GM18517 (cell line): ENCODE data around the gene MPPE1.
"Not testable (repeated sequence)": the region's sequence is repeated elsewhere in the genome, so short reads cannot be mapped to it uniquely, and the experiment has no call there.

Experiments used
- ATAC-seq: cut with Tn5 transposase; IDR thresholded peaks from one replicate; pipeline ENCODE4 v1.9.1; 2021; ENCODE audit warnings: mild to moderate bottlenecking, moderate library complexity; ENCODE audit not compliant: unreplicated experiment

Gene MPPE1

DNA sequence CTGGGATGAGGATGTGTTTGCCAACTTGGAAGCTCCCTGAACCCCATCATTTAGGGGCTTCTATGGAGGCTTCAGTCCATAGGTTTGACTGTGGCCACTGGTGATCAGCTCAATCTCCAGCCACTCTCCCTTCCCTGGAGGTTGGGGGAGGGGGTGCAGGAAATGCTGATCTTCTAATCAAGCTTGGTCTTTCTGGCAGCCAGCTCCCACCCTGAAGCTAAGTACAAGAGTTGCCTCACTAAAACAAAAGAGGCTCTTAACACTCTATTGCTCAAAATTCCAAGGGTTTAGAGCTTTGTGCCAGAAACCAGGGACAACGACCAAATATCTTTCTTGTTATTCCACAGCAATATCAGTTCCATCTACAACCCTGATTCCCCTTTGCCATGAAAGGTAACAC, 19.4 kb upstream of the MPPE1 start:
- ATAC-seq, result no peak

DNA sequence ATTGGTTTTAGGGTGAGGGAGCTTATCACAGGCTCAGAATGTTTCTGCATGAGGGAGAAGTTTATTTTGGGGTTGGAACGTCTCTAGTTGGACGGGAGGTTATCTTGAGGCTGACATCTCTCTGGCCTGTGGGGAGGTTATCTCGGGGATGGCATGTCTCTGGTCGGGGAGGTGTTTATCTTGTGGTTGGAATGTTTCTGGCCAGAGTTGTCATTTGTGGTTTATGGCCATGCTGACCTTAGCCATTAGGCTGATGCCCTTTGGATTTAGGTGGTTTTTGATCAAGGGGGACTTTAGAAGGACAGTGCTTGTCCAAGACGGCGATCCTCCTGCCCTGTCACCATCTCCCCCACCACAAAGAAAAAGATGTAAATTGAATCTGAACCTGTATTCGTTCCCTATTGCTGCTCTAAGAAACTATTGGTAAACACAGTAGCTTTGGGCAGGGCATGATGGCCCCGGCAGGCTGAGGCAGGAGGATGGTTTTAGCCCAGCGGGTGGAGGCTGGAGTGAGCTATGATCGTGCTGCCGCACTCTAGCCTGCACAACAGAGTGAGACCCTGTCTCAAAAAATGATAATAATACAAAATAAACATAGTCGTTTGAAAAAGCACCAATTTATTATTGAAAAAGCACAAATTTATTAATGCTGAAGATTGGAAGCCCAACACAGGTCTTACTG, 17.8 kb upstream of the MPPE1 start:
- no peak for ATAC-seq

DNA sequence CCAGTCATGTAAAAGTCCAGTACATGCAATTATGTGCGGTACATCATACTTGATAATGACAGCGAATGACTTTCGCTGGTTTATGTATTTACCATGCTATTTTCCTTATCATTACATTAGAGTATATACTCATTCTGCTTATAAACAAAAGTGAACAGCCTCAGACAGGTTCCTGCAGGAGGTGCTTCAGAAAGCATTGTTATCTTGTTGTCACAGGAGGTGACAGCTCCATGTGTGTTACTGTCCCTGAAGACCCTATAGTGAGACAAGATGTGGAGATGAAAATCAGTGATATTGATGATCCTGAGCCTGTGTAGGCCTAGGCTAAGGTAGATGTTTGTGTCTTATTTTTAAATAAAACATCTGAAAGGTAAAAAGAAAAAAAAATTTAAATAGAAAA, 15.3 kb upstream of the MPPE1 start:
- no peak for ATAC-seq

DNA sequence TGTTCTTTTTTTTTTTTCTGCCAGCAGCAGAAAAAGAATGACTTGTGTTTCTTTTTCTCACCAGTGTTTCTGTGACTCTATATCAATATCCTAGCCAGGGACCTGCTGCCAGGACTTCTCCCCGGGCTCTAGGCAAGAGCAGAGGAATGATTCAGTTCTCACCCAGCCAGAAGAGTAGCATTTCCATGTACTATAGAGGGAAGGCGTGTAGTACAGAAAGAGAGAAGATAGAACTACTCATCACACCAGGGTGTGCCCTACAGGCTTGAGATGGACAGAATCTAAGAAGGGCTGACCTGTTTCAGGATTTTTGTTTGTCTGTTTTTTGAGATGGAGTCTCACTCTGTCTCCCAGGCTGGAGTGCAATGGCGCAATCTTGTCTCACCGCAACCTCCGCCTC, 11.4 kb upstream of the MPPE1 start:
- ATAC-seq, result not testable (repeated sequence)

DNA sequence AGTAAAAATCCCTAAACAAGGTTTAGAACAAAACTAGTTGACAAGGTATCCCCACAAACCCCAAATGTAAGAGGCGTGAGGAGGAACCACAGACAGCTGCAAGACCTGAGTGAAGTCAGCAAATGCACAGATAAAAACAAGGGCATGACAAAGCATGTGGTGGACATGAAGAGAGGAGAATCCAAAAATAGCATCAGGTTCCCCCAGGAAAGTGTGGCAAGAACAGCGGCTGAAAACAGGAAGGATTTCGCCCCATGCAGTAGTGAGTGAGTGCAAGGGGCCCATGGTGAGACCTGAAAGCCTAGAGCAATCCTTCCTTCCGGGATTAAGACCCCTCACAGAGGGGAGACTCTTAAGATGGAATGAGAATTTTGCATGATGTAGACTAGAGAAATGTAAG, 8.8 kb upstream of the MPPE1 start:
- not testable (repeated sequence) for ATAC-seq

DNA sequence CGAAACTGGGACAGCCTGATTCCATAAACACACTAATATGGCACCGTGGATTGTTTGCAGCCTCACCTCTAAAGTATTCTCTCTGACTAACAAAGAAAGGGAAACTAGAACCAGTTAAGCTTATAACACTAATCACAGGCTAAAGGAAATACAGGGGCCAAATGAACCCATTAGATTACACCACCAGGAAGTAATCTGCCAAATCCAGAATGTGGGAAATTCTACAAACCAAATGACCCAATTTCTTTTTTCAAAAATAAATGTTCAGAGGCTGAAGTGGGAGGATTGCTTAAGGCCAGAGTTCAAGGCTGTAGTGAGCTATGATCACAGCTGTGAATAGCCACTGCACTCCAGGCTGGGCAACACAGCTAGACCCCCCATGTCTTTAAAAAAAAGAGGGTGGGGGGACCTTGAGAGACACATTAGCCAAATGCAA, 1.5 kb upstream of the MPPE1 start:
- ATAC-seq, result no peak

DNA sequence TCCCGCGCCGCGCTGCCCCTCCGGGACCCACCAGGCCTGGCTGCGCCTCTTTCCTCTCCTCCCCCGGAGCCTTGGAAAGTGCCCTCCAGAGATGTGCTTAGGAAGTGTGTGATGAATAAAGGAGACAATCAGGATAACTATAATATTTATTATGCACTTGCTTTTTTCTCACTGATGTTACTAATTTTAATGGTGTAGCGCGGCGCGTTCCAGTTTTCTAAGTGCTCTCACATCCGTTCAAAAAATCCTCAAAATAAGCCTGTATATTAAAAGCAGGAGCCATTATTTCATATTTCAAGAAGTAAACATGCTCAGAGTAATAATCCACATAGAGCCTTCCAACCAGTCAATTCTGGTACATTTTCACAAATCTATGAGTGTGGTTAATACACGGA, 941 bp upstream of the MPPE1 start:
- no peak for ATAC-seq

DNA sequence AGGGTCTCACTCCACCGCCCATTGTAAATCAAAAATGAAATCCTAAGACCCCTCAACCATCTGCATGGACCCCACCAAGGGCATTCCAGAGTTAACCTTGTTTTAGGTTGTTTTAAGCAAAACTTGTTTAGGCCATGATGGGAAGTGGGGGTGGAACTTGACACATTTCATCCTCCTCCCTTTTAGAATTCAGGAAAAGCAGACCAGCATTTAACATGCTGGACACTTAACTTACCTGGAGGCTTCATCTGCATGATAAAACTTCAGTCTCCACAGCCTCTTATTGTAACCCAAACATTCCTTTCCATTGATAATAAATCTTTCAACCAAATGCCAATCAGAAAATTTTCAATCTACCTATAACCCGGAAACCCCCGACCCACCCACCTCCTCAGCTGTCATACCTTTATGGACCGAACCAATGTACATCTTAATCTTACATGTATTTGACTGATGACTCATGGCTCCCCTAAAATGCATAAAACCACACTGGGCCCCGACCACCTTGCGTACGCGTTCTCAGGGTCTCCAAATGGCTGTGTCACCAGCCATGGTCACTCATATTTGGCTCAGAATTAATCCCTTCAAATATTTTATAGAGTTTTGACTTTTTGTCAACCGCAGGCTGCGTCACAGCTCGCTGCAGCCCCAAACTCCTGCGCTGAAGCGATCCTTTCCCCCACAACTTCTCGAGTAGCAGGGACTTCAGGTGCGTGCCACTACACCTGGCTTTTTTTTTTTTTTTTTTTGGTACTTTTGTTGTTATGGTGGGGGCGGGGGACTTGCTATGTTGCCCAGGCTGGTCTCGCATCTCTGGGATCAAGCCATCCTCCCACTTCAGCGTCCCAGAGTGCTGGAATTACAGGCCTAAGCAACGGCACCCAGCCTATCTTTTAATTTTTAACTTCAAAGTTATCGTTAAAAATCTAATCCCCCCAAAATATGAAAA, 917 bp downstream of the MPPE1 start:
- ATAC-seq, result no peak

DNA sequence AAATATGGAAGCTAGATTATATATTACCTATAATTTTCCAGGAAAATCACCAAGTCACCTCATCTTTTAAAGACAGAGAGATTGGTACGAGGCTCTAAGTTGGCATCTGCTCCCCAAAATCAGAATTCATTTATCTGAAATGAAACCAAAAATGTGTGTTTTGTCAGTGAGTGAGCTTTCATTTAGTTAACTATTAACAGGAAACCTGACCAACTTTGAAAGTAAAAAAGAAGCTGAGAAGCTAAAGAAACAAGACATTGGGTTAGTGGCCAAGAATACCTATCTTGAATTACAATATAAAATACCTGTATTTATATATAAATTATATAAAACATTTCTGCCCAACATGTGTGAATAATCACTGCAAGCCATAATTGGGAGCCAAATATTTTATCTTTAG, 1.9 kb downstream of the MPPE1 start:
- no peak for ATAC-seq

DNA sequence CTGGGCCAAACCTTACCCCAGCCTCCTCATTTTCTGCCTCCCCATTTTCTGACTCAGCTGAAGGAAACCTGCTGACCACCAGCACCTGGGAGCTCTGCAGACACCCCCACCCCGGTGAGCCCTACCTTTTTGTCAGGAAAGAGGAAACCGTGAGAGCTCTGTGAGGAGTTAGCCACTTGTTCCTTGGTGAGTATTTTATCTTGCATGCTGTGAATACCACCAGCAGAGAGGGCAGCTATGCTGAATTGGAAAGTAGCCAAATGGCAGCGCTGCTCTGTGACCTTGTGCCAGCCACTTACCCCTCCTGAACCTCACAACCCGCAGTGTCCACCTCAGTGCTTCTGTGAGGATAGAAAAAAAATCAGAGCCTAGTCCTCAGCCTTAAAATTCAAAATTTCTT, 2.5 kb downstream of the MPPE1 start:
- no peak for ATAC-seq

DNA sequence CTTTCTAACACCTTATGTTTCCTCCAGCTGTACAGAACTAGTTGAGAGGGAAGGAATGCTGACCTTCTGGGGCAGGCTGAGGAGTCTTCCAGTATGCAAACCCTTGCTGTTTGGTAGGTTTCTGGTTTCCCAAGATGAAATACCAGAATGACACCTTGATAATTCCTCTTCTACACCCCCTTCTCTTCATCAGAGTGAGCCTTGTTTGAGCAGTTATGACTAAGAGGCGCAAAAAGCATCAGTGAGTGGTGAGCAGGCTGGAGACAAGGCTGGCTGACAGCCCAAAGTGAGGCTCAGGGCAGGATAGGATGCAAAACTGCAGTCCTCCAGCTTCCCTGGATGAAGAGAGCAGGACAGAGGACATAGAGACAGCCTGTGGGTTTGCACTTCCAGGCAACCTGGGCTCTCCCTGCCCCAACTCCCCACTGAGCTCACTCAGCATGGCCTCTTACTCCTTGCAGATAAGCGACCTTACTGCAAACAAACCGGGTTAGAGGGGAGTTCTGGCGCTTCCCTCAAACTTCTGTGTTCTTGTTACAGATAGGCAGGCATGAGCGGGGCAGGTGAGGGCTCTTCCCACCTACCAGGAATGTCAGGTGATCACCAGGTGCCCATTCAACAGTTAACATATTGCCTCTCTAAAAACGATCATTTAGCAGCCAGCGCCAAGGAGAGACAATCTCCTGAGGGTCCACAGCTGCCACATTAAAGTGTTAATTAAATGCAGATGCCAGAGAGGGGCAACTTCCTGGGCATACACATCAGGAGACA, 5.4 kb downstream of the MPPE1 start:
- no peak for ATAC-seq

DNA sequence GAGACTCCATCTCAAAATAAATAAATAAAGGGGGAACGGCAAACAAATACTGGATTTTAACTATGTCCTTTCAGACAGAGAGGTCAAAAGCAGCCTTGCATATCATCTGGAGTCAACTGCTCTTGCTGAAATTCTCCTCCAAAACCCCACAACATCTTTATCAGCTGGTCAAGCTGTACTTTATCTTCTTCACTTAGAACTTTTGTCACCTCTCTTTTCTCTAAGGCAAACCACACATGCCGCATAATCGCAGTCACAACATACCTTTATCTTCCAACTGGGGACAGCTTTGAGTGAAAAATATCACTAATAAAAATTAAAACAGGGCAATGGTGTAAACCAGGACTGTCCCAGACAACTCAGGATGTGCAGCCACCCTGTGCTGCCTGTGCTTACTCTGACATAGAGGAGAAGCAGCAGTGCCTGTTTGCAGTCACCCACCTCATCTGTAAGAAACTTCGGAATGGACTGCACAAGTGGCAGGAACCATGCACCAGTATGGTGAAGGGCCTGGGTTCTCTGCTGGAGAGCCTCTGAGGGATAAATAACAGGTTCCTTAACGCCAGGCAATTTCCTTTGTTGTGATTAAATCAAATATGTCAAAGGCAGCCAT, 6.2 kb downstream of the MPPE1 start:
- no peak for ATAC-seq

DNA sequence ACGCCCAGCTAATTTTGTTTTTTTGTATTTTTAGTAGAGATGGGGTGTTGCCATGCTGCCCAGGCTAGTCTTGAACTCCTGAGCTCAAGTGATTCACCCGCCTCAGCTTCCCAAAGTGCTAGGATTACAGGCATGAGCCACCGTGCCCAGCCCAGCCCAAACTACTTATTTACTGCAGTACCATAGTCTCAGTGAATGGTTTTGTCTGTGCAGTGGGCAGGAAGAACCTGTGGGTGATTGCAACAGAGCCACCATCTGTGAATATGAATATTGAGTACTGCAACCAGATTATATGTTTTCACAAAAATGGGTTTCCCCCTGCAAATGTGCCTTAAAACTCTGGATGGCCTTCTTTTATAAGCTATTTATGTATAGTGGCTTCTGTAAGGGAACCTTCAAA, 9.1 kb downstream of the MPPE1 start:
- no peak for ATAC-seq

DNA sequence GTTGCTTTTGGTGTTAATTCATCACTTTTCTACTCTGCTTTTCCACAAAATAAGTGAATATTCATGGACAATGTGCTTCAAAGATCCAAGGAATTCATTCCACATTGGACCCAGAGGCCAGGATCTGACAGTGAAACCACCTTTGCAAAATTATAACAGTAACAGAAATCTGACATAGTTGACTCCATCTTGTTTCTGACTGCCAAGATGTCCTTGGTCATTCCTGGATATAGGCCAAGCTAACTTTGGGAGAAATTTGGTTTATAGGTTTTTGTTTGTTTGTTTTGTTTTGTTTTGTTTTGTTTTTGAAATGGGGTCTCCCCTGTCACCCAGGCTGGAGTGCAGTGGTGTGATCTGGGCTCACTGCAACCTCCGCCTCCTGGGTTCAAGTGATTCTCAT, 10.3 kb downstream of the MPPE1 start:
- no peak for ATAC-seq

DNA sequence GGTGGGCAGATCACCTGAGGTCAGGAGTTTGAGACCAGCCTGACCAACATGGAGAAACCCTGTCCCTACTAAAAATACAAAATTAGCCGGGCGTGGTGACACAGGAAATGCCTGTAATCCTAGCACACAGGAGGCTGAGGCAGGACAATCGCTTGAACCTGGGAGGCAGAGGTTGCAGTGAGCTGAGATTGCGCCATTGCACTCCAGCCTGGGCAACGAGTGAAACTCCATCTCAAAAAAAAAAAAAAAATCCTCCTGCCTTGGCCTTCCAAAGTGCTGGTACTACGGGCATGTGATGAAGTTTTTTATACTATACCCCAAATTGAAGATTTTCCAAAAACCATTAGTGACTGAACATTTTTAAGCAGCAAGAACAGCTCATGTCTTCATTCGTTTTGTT, 15.7 kb downstream of the MPPE1 start:
- ATAC-seq, result not testable (repeated sequence)

DNA sequence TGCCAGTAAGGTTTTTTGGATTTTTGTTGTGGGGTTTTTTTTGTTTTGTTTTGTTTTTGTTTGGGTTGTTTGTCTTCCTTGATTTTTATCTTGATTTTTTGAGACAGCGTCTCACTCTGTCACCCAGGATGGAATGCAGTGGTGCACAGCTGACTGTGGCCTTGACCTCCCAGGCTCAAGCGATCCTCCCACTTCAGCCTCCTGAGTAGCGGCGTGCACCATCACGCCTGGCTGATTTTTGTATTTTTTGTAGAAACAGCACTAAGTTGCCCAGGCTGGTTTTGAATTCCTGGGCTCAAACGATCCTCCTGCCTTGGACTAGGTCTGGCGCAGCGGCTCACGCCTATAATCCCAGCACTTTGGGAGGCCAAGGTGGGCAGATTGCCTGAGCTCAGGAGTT, 16.4 kb downstream of the MPPE1 start:
- no peak for ATAC-seq

DNA sequence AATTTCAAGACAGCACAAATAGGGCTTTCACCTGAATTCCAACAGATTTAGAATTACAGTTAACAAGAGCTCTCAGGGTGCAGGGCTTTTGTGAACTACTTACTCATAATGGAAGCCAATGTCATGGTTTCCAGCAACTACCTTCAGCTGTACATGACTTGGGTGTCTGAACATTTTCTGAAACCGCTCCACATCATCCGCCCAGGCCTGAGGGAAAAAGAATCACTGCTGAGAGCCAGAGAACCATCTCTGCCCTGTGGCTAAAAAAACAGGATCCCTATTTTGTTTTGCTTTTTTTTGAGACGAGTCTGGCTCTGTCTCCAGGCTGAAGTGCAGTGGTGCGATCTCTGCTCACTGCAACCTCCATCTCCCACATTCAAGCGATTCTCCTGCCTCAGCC, 18.8 kb downstream of the MPPE1 start:
- no peak for ATAC-seq

DNA sequence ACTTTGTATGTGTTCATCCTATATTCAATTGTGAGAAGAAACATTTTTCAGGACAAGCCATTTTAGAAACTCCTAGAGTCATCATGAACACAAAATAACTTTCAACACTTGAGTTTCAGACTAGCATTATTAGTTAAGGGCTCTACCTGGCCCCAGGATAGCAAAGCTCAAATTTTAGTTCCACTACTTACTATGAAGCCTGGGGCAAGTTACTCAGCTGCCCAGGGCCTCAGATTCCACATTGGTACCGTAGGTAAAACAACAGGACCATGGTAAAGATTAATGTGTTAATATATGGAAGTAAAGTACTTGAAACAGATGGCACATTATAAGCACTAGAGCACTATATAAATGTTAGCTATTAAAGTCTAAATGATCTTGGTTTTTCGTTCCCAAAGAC, 19.4 kb downstream of the MPPE1 start:
- no peak for ATAC-seq

DNA sequence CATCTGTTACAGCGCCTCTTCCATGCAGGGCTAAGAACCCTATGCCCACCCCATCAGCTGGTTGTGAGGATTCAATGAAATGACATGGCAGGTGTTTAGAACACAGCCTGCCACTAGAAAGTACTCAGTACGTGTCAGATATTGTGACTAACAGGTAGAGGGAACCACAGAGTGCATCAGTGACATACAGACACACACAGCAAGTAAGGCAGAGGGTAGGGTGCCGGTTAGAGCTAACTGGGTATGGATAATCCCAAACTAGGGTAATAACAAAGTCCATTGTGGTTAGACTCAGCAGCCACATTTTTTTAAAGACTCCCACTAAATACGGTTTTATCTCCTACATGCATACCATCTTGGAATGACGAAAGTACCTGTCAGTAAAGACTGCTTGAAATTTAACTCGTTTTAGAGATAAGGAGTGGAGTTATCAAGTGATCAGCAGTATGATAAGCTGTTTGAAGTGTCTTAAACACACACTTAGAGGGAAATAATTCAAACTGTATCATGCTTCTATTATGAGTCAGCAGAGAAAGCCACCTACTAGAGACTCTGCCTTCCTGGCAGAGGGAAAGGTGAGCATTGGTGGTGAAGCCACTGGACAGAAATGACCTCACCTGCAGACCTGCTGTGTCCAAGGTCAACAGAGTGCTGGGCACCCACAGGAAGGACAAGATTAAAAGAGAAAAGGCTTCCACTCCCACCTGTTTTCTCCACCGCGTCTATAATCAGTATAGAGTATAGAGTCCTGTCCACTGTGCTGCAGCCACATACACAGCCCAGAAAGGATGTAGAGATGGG, 20.6 kb downstream of the MPPE1 start:
- ATAC-seq, result no peak

DNA sequence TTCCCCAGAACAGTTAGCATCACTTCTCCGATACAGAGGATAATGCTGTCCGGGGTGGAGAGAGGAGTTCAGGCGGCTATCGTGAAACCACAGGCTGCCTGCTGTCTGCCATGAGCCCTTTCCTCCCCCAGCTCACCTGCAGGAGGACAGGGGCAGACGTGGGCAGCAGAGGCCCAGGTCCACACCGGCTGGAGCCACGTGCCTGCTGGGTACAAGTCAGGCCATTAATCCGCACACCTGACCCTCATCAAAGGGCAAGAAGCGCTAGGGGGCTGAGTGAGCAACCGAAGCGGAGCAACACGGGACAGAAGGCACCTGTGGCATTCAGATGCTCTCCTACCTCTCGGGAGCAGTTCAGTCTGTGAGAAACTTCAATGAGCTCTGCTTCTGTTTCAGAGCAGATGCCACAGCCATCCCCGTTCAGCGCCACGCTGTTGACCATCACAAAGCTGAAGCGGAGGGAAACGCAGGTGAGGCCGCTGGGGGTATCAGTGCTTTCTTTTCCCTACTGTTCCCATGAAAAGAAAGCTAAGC, 21.5 kb downstream of the MPPE1 start:
- no peak for ATAC-seq
